IMR-90 (cell line): ENCODE data around the gene PDCD11. TPM values are rescaled to one million over a fixed set of nuclear protein-coding genes. Genes with fewer than 3 reads are reported as not detected.

Experiments
- ATAC-seq: fragments of 200-7000 bp; cut with Tn5 transposase; 2 replicates; pipeline ENCODE4 v1.9.1; 2020; ENCODE audit warnings: low read depth, mild to moderate bottlenecking, moderate library complexity
- BruUV-seq: library from RNA; stranded (reverse); fragments of 400-500 nt; replicated peaks from 2 replicates; lab custom pipeline; 2021; lab: Mats Ljungman, UMichigan
- CTCF ChIA-PET: fragments of 300-600 bp; formaldehyde crosslinking; extraction: SDS; loops from one replicate; lab custom pipeline; 2021; ENCODE audit warnings: antibody characterized with exemption; lab: Yijun Ruan, JAX
- POLR2A ChIA-PET: fragments of 300-600 bp; sonication (Branson Sonifier 250); formaldehyde crosslinking; loops from one replicate; lab custom pipeline; 2022; ENCODE audit warnings: antibody characterized with exemption; ENCODE audit not compliant: unreplicated experiment; lab: Charles Lee
- DNase-seq: peaks from one replicate; pipeline ENCODE4 v3.0.0; 2013
- H2AFZ ChIP-seq: replicated peaks from 2 replicates; pipeline ENCODE3; 2013; ENCODE audit warnings: low read length, mild to moderate bottlenecking; ENCODE audit not compliant: poor library complexity
- H2AK5ac ChIP-seq: 2 replicates; pipeline ENCODE4 v1.6.1; 2013; ENCODE audit warnings: low read depth, low read length, inconsistent platforms
- H2AK9ac ChIP-seq: replicated peaks from 2 replicates; pipeline ENCODE3; 2013; ENCODE audit warnings: mild to moderate bottlenecking, low read depth, low read length, moderate library complexity; ENCODE audit not compliant: poor library complexity
- H2BK120ac ChIP-seq: 2 replicates; pipeline ENCODE4 v1.6.1; 2013; ENCODE audit warnings: low read depth, low read length, inconsistent platforms
- H2BK15ac ChIP-seq: 3 replicates; pipeline ENCODE4 v1.6.1; 2013; ENCODE audit warnings: low read depth, low read length, inconsistent platforms
- H2BK20ac ChIP-seq: 2 replicates; pipeline ENCODE4 v1.6.1; 2013; ENCODE audit warnings: low read depth, mild to moderate bottlenecking, inconsistent platforms, low read length, moderate library complexity
- H2BK5ac ChIP-seq: 2 replicates; pipeline ENCODE4 v1.6.1; 2013; ENCODE audit warnings: mild to moderate bottlenecking, low read depth, low read length, inconsistent platforms; ENCODE audit not compliant: poor library complexity, severe bottlenecking
- H3K14ac ChIP-seq: replicated peaks from 2 replicates; pipeline ENCODE4 v1.6.1; 2013; ENCODE audit warnings: low read depth, low read length, inconsistent platforms
- H3K18ac ChIP-seq: 2 replicates; pipeline ENCODE4 v1.6.1; 2013; ENCODE audit warnings: low read depth, low read length, control low read depth
- H3K23ac ChIP-seq: 2 replicates; pipeline ENCODE4 v1.6.1; 2013; ENCODE audit warnings: low read depth, low read length, inconsistent platforms
- H3K27ac ChIP-seq: 2 replicates; pipeline ENCODE4 v1.5.1; 2013; ENCODE audit warnings: mild to moderate bottlenecking, control low read depth, low read length; ENCODE audit not compliant: insufficient read depth
- H3K27me3 ChIP-seq: 2 replicates; pipeline ENCODE4 v1.6.1; 2013; ENCODE audit warnings: low read length; ENCODE audit not compliant: control insufficient read depth, insufficient read depth
- H3K36me3 ChIP-seq: 2 replicates; pipeline ENCODE4 v1.6.1; 2013; ENCODE audit warnings: low read length, mixed read lengths; ENCODE audit not compliant: control insufficient read depth, insufficient read depth
- H3K4ac ChIP-seq: 2 replicates; pipeline ENCODE4 v1.6.1; 2013; ENCODE audit warnings: low read depth, low read length, inconsistent platforms
- H3K4me1 ChIP-seq: 2 replicates; pipeline ENCODE4 v1.6.1; 2013; ENCODE audit warnings: low read length, mixed read lengths; ENCODE audit not compliant: control insufficient read depth, insufficient read depth
- H3K4me2 ChIP-seq: 2 replicates; pipeline ENCODE4 v1.6.1; 2013; ENCODE audit warnings: low read depth, mild to moderate bottlenecking, control low read depth, low read length, moderate library complexity
- H3K4me3 ChIP-seq: 2 replicates; pipeline ENCODE4 v1.5.1; 2013; ENCODE audit warnings: low read depth, mild to moderate bottlenecking, control low read depth, low read length, moderate library complexity; ENCODE audit not compliant: insufficient read depth
- H3K56ac ChIP-seq: 2 replicates; pipeline ENCODE4 v1.6.1; 2013; ENCODE audit warnings: low read length, inconsistent platforms; ENCODE audit not compliant: insufficient read depth; ENCODE audit errors: extremely low read depth
- H3K79me1 ChIP-seq, 2 experiments: 2 replicates each; pipeline ENCODE4 v1.6.1; 2013; ENCODE audit warnings: low read length in 2 of 2, inconsistent platforms in 1 of 2, low read depth in 1 of 2
- H3K9ac ChIP-seq: 2 replicates; pipeline ENCODE4 v1.6.1; 2013; ENCODE audit warnings: low read depth, low read length, control low read depth
- H3K9me1 ChIP-seq: 2 replicates; pipeline ENCODE4 v1.6.1; 2013; ENCODE audit warnings: low read length, inconsistent platforms; ENCODE audit not compliant: insufficient read depth
- H3K9me3 ChIP-seq: 2 replicates; pipeline ENCODE4 v1.6.1; 2013; ENCODE audit warnings: low read length; ENCODE audit not compliant: control insufficient read depth, insufficient read depth
- H4K20me1 ChIP-seq: 2 replicates; pipeline ENCODE4 v1.6.1; 2013; ENCODE audit warnings: low read length, inconsistent platforms; ENCODE audit not compliant: insufficient read depth
- H4K5ac ChIP-seq: 2 replicates; pipeline ENCODE4 v1.6.1; 2013; ENCODE audit warnings: mild to moderate bottlenecking, low read depth, low read length, control low read depth
- H4K8ac ChIP-seq, 2 experiments: 2 replicates each; pipeline ENCODE4 v1.6.1; 2013; ENCODE audit warnings: low read depth in 2 of 2, low read length in 2 of 2, control low read depth in 1 of 2, inconsistent platforms in 1 of 2
- H4K91ac ChIP-seq: 2 replicates; pipeline ENCODE4 v1.6.1; 2013; ENCODE audit warnings: low read depth, low read length, inconsistent platforms; ENCODE audit not compliant: insufficient read depth
- BHLHE40 ChIP-seq: fragments of 150-350 bp; IDR thresholded peaks from 2 replicates; pipeline ENCODE4 v1.6.1; 2016; ENCODE audit warnings: mild to moderate bottlenecking, low read depth, low read length
- CEBPB ChIP-seq: IDR thresholded peaks from 2 replicates; pipeline ENCODE4 v1.6.1; 2012; ENCODE audit warnings: low read depth, low read length, improper control_type of control experiment
- CHD1 ChIP-seq: IDR thresholded peaks from 2 replicates; pipeline ENCODE4 v1.6.1; 2012; ENCODE audit warnings: low read depth, low read length, improper control_type of control experiment
- CTCF ChIP-seq: conservative IDR thresholded peaks from 2 replicates; pipeline ENCODE4 v1.5.1; 2012; ENCODE audit warnings: mild to moderate bottlenecking, low read depth, low read length, improper control_type of control experiment
- MAFK ChIP-seq: IDR thresholded peaks from 2 replicates; pipeline ENCODE4 v1.6.1; 2012; ENCODE audit warnings: low read depth, low read length, improper control_type of control experiment
- MAZ ChIP-seq: IDR thresholded peaks from 2 replicates; pipeline ENCODE4 v1.6.1; 2012; ENCODE audit warnings: low read depth, mild to moderate bottlenecking, low read length, improper control_type of control experiment, moderate library complexity, borderline replicate concordance
- MXI1 ChIP-seq: IDR thresholded peaks from 2 replicates; pipeline ENCODE4 v1.6.1; 2012; ENCODE audit warnings: low read depth, mild to moderate bottlenecking, low read length, moderate library complexity, borderline replicate concordance
- POLR2A ChIP-seq: IDR thresholded peaks from 2 replicates; pipeline ENCODE4 v1.6.1; 2012; ENCODE audit warnings: mild to moderate bottlenecking, low read depth, low read length
- RAD21 ChIP-seq: IDR thresholded peaks from 2 replicates; pipeline ENCODE4 v1.6.1; 2012; ENCODE audit warnings: low read length, improper control_type of control experiment
- RCOR1 ChIP-seq: IDR thresholded peaks from 2 replicates; pipeline ENCODE4 v1.6.1; 2012; ENCODE audit warnings: mild to moderate bottlenecking, low read length, improper control_type of control experiment; ENCODE audit not compliant: insufficient replicate concordance
- RFX5 ChIP-seq: IDR thresholded peaks from 2 replicates; pipeline ENCODE4 v1.8.0; 2012; ENCODE audit warnings: low read depth, mild to moderate bottlenecking, low read length, moderate library complexity
- SMC3 ChIP-seq: fragments of 150-350 bp; IDR thresholded peaks from 2 replicates; pipeline ENCODE4 v1.6.1; 2016; ENCODE audit warnings: low read depth, mild to moderate bottlenecking, antibody characterized with exemption, low read length, moderate library complexity
- WGBS, 2 experiments: methylation state at CpG; one replicate each; pipeline versions ENCODE4 v1.1.5 to v1.1.7; 2013; ENCODE audit warnings: missing lambda C conversion rate in 2 of 2; ENCODE audit not compliant: insufficient read length in 1 of 2; ENCODE audit errors: extremely low coverage in 2 of 2; 5-methylcytosine and 5-hydroxymethylcytosine counted together
- dilution Hi-C: fragments of 300-500 bp; cut with HindIII; formaldehyde crosslinking; loops from one replicate; pipeline ENCODE4 v1.14.3; 2018; ENCODE audit warnings: low sequenced_read_pairs; ENCODE audit not compliant: unreplicated experiment
- in situ Hi-C: fragments of 300-500 bp; cut with MboI; formaldehyde crosslinking; loops from 3 replicates; pipeline ENCODE4 v1.14.3; 2019; ENCODE audit warnings: low sequenced_read_pairs, inconsistent platforms, mixed read lengths
- intact Hi-C: fragments of 100-400 bp; cut with micrococcal nuclease; formaldehyde crosslinking; loops from 2 replicates; pipeline ENCODE4 v1.10.0; 2022
- polyA plus RNA-seq, 3 experiments: library from polyadenylated mRNA; depleted of rRNA; stranded (reverse); fragments of >200 nt; gene quantifications; 2 replicates each; pipeline ENCODE4 v1.2.3, GENCODE V29; 2012; ENCODE audit warnings: low replicate concordance in 1 of 3
- total RNA-seq: library from RNA; depleted of rRNA; stranded (reverse); fragments of >200 nt; gene quantifications from 2 replicates; pipeline ENCODE4 v1.2.3, GENCODE V29; 2012
- TF ChIP-seq, protein P1 (sequence below): fragments of 150-350 bp; IDR thresholded peaks from 2 replicates; pipeline ENCODE4 v1.6.1; 2017; ENCODE audit warnings: mild to moderate bottlenecking, antibody characterized with exemption, low read length, low read depth
- TF ChIP-seq, protein P2 (sequence below): fragments of 150-350 bp; IDR thresholded peaks from 2 replicates; pipeline ENCODE4 v1.6.1; 2016; ENCODE audit warnings: low read depth, mild to moderate bottlenecking, low read length, moderate library complexity, borderline replicate concordance

Gene PDCD11
- total and polyA plus RNA-seq, 2 of the 4 experiments (the other 2 are of a cell fraction) = 20.4 to 56.8 TPM

- Histone ChIP-seq H2BK5ac (no peak overlapping the region), H3K56ac (no peak overlapping the region), H4K5ac (no peak overlapping the region), H3K9me1 (no peaks in the 10 kb centered on the region), H3K27ac (no peak overlapping the region), H3K4me2 (no peak overlapping the region), H3K4ac (no peak overlapping the region), H3K36me3 (no peaks in the 10 kb centered on the region), H3K27me3 (peaks cover 34% of the 10 kb centered on the region), H2AK9ac (no peak overlapping the region), H2BK20ac (no peak overlapping the region), H3K18ac (no peak overlapping the region), H2AFZ (no peak overlapping the region), H2BK120ac (no peak overlapping the region), H3K79me1 (no peaks in the 10 kb centered on the region), H3K4me1 (peaks cover 3% of the 10 kb centered on the region), H4K8ac (no peak overlapping the region), H3K4me3 (no peak overlapping the region), H4K91ac (no peak overlapping the region), H2BK15ac (no peak overlapping the region), H3K23ac (no peak overlapping the region), H4K20me1 (no peaks in the 10 kb centered on the region), H3K14ac (no peak overlapping the region), H2AK5ac (no peak overlapping the region), H3K9ac (no peak overlapping the region), H3K9me3 (no peaks in the 10 kb centered on the region)
- ATAC-seq (no peak), DNase-seq (no peak)
- no TSS peak for BruUV-seq
- no peak for TF ChIP-seq CEBPB
- TF ChIP-seq RAD21 = no peak
- no peak for TF ChIP-seq RFX5
- no peak for TF ChIP-seq CHD1
- no peak for TF ChIP-seq POLR2A
- TF ChIP-seq MXI1 = no peak
- TF ChIP-seq, protein P1, sequence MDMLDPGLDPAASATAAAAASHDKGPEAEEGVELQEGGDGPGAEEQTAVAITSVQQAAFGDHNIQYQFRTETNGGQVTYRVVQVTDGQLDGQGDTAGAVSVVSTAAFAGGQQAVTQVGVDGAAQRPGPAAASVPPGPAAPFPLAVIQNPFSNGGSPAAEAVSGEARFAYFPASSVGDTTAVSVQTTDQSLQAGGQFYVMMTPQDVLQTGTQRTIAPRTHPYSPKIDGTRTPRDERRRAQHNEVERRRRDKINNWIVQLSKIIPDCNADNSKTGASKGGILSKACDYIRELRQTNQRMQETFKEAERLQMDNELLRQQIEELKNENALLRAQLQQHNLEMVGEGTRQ = no peak
- TF ChIP-seq BHLHE40 = no peak
- TF ChIP-seq SMC3 = no peak
- TF ChIP-seq MAZ = no peak
- no peak for TF ChIP-seq CTCF
- TF ChIP-seq, protein P2, sequence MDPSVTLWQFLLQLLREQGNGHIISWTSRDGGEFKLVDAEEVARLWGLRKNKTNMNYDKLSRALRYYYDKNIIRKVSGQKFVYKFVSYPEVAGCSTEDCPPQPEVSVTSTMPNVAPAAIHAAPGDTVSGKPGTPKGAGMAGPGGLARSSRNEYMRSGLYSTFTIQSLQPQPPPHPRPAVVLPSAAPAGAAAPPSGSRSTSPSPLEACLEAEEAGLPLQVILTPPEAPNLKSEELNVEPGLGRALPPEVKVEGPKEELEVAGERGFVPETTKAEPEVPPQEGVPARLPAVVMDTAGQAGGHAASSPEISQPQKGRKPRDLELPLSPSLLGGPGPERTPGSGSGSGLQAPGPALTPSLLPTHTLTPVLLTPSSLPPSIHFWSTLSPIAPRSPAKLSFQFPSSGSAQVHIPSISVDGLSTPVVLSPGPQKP = no peak
- no peak for TF ChIP-seq RCOR1
- no peak for TF ChIP-seq MAFK
- ChIA-PET CTCF (no interaction called here), POLR2A (no interaction called here)
- intact Hi-C loops = no loop called here
- dilution Hi-C loops = no loop called here
- WGBS, 2 experiments = no CpG with 5 or more reads among the region's 2 CpGs
- in situ Hi-C loops = no loop called here
Measured at GRCh38 chr10:103472005-103472404, 75.6 kb downstream of the PDCD11 start.
